HG02571 (cell line): Measurements from ENCODE around the gene RASGEF1C.

ENCODE experiments used
- ATAC-seq: cut with Tn5 transposase; IDR thresholded peaks from one replicate; pipeline ENCODE4 v1.9.1; 2021; ENCODE audit warnings: mild to moderate bottlenecking, moderate library complexity; ENCODE audit not compliant: unreplicated experiment

The RASGEF1C gene

GRCh38 chr5:180086816-180087399 lies 122.1 kb downstream of the RASGEF1C start:
- no peak for ATAC-seq

GRCh38 chr5:180085837-180086236 lies 123.2 kb downstream of the RASGEF1C start:
- ATAC-seq: no peak

- no peak for ATAC-seq
Measured at GRCh38 chr5:180084638-180085561, 124.1 kb downstream of the RASGEF1C start.

GRCh38 chr5:180083529-180084060 lies 125.4 kb downstream of the RASGEF1C start:
- ATAC-seq: no peak

- ATAC-seq: no peak
Measured at GRCh38 chr5:180082633-180083420, 126.2 kb downstream of the RASGEF1C start.

- ATAC-seq: no peak
Measured at GRCh38 chr5:180081481-180081880, 127.5 kb downstream of the RASGEF1C start.

- ATAC-seq: no peak
Measured at GRCh38 chr5:180080486-180081280, 128.3 kb downstream of the RASGEF1C start.

GRCh38 chr5:180079702-180080466 lies 129.1 kb downstream of the RASGEF1C start:
- ATAC-seq: no peak

GRCh38 chr5:180078348-180078747 lies 130.7 kb downstream of the RASGEF1C start:
- ATAC-seq: no peak

- no peak for ATAC-seq
Measured at GRCh38 chr5:180077594-180078284, 131.3 kb downstream of the RASGEF1C start.

- ATAC-seq: no peak
Measured at GRCh38 chr5:180075703-180076102, 133.3 kb downstream of the RASGEF1C start.

GRCh38 chr5:180074462-180074861 lies 134.5 kb downstream of the RASGEF1C start:
- no peak for ATAC-seq

GRCh38 chr5:180072556-180072955 lies 136.5 kb downstream of the RASGEF1C start:
- no peak for ATAC-seq

GRCh38 chr5:180072256-180072548 lies 136.8 kb downstream of the RASGEF1C start:
- ATAC-seq: no peak

- peak; percentile 56 for ATAC-seq
Measured at GRCh38 chr5:180071531-180072255, 137.3 kb downstream of the RASGEF1C start, which contains the start of gene RNF130. TSS of gene RNF130 (minus strand) at chr5:180071759. CDS start at chr5:180071702, 57 bp downstream.

- peak; percentile 19 for ATAC-seq
Measured at GRCh38 chr5:180070756-180071530, 138.1 kb downstream of the RASGEF1C start.

GRCh38 chr5:180069589-180070247 lies 139.3 kb downstream of the RASGEF1C start:
- no peak for ATAC-seq
